Measurements from ENCODE around the gene ARSJ. TPM values are rescaled to one million over a fixed set of nuclear protein-coding genes. Genes with fewer than 3 reads are reported as not detected.

The ARSJ gene
- total RNA-seq, 1 donor from 2014 or later, result 61.7 TPM

DNA sequence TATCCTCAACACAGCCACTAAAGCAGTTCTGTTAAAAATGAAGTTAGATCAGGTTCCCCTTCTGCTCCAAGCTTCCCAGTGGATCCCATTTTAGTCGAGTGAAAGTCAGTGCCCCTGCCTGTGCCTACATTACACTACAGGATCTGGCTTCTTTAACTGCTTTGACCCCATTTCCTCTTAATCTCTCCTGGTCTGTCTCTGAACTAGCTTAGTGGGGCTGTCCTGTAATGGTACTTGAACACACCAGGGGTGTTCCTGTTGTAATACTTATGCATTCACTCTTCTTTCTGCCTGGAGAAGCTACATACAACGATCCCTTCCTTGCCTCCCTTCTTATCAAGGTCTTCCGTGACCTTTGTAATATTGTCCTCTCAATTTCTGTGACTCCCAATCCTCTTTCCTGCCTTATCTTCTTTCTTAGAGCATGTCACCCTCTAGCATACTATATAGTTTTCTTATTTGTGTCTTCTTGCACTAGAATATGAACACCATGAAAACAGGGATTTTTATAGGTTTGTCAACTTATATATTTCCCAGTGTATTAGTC lies 16.7 kb downstream of the ARSJ start:
- peaks cover 87% of the 10 kb centered on the region for H3K4me1 Mint-ChIP-seq (ENCODE audit: unreplicated experiment)
- no peak for DNase-seq (ENCODE audit: extremely low spot score, unreplicated experiment)
- peak overlapping the region; percentile 77 for H3K27ac Mint-ChIP-seq (ENCODE audit: unreplicated experiment)
- peaks cover 3% of the 10 kb centered on the region for H3K9me3 Mint-ChIP-seq (ENCODE audit: unreplicated experiment)
- TF ChIP-seq, protein P1, sequence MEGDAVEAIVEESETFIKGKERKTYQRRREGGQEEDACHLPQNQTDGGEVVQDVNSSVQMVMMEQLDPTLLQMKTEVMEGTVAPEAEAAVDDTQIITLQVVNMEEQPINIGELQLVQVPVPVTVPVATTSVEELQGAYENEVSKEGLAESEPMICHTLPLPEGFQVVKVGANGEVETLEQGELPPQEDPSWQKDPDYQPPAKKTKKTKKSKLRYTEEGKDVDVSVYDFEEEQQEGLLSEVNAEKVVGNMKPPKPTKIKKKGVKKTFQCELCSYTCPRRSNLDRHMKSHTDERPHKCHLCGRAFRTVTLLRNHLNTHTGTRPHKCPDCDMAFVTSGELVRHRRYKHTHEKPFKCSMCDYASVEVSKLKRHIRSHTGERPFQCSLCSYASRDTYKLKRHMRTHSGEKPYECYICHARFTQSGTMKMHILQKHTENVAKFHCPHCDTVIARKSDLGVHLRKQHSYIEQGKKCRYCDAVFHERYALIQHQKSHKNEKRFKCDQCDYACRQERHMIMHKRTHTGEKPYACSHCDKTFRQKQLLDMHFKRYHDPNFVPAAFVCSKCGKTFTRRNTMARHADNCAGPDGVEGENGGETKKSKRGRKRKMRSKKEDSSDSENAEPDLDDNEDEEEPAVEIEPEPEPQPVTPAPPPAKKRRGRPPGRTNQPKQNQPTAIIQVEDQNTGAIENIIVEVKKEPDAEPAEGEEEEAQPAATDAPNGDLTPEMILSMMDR (IDR thresholded peaks at IDR 0.05), result no peak
- H3K27me3 Mint-ChIP-seq (ENCODE audit: unreplicated experiment), result no peaks in the 10 kb centered on the region
- H3K4me3 Mint-ChIP-seq (ENCODE audit: unreplicated experiment), result no peak overlapping the region
- H3K36me3 Mint-ChIP-seq (ENCODE audit: unreplicated experiment), result peaks cover 14% of the 10 kb centered on the region

- Mint-ChIP-seq H3K36me3 (ENCODE audit: unreplicated experiment) (peaks cover 14% of the 10 kb centered on the region), H3K4me3 (ENCODE audit: unreplicated experiment) (no peak overlapping the region), H3K9me3 (ENCODE audit: unreplicated experiment) (peaks cover 3% of the 10 kb centered on the region), H3K27ac (ENCODE audit: unreplicated experiment) (peak overlapping the region; percentile 94), H3K4me1 (ENCODE audit: unreplicated experiment) (peaks cover 90% of the 10 kb centered on the region), H3K27me3 (ENCODE audit: unreplicated experiment) (no peaks in the 10 kb centered on the region)
- no peak for DNase-seq (ENCODE audit: extremely low spot score, unreplicated experiment)
- TF ChIP-seq, protein P1 (IDR thresholded peaks at IDR 0.05), result no peak
Observed at GRCh38 chr4:113962016-113962347, 17.5 kb downstream of the ARSJ start.

DNA sequence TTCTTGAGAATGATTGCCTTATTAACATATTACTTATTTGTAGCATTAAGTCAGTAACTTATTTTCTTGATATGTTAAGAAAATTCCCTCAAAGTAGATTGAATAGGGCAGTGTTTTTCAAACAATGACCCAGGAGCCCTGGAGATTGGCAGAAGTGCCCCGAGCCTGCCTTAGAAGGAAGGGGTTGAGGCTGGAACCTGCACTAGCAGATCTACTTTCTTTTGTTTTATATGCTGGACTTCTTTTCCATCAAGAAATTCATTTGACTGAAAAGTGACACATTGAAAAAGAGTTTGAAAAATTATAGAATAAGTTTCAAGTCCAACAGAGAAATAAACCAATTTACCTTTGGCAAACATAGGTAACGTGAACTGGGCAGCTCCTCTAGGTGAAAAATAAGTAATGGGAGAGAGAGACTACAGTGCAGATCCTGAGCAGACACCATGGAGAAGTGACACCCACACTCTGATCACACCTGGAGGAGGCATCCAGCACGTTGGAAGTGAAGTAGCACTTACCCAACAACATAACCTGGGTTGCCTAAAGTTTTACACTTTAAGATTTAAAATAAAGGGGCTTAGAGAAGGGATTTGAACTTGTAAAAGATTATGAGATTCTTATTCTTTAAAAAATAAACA lies 18.6 kb downstream of the ARSJ start:
- H3K27ac Mint-ChIP-seq (ENCODE audit: unreplicated experiment), result peak overlapping the region; percentile 94
- H3K36me3 Mint-ChIP-seq (ENCODE audit: unreplicated experiment), result peaks cover 16% of the 10 kb centered on the region
- DNase-seq (ENCODE audit: extremely low spot score, unreplicated experiment), result no peak
- peaks cover 93% of the 10 kb centered on the region for H3K4me1 Mint-ChIP-seq (ENCODE audit: unreplicated experiment)
- H3K9me3 Mint-ChIP-seq (ENCODE audit: unreplicated experiment), result no peaks in the 10 kb centered on the region
- no peak overlapping the region for H3K4me3 Mint-ChIP-seq (ENCODE audit: unreplicated experiment)
- TF ChIP-seq, protein P1 (IDR thresholded peaks at IDR 0.05), result no peak
- H3K27me3 Mint-ChIP-seq (ENCODE audit: unreplicated experiment), result no peaks in the 10 kb centered on the region

DNA sequence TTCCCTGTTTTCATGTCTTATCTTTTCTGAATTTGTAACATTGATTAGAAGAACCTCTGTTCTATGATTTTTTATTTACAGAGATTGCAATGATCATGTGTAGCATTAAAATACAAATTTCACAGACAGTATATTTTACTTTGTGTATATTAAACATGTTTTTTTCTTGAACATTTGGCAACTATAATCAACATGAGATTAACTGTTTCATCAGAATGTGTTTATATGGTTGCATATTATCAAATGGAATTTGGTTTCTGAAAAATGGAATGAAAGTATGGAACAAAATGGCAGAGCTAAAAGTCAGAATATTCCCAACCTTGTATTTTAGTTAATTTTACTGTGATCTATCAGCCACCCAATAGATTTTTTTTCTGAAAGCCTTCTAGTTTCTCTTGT lies 19.9 kb downstream of the ARSJ start:
- TF ChIP-seq, protein P1 (IDR thresholded peaks at IDR 0.05), result no peak
- no peak for DNase-seq (ENCODE audit: extremely low spot score, unreplicated experiment)
- peak overlapping the region; percentile 94 for H3K27ac Mint-ChIP-seq (ENCODE audit: unreplicated experiment)
- H3K27me3 Mint-ChIP-seq (ENCODE audit: unreplicated experiment), result no peaks in the 10 kb centered on the region
- no peaks in the 10 kb centered on the region for H3K9me3 Mint-ChIP-seq (ENCODE audit: unreplicated experiment)
- peak overlapping the region; percentile 61 for H3K4me3 Mint-ChIP-seq (ENCODE audit: unreplicated experiment)
- peaks cover 99% of the 10 kb centered on the region for H3K4me1 Mint-ChIP-seq (ENCODE audit: unreplicated experiment)
- H3K36me3 Mint-ChIP-seq (ENCODE audit: unreplicated experiment), result peaks cover 20% of the 10 kb centered on the region

GRCh38 chr4:113958766-113959538 lies 20.5 kb downstream of the ARSJ start:
- peak overlapping the region; percentile 61 for H3K4me3 Mint-ChIP-seq (ENCODE audit: unreplicated experiment)
- H3K36me3 Mint-ChIP-seq (ENCODE audit: unreplicated experiment), result peaks cover 20% of the 10 kb centered on the region
- TF ChIP-seq, protein P1 (IDR thresholded peaks at IDR 0.05), result no peak
- no peak for DNase-seq (ENCODE audit: extremely low spot score, unreplicated experiment)
- no peaks in the 10 kb centered on the region for H3K27me3 Mint-ChIP-seq (ENCODE audit: unreplicated experiment)
- peaks cover 98% of the 10 kb centered on the region for H3K4me1 Mint-ChIP-seq (ENCODE audit: unreplicated experiment)
- H3K9me3 Mint-ChIP-seq (ENCODE audit: unreplicated experiment), result no peaks in the 10 kb centered on the region
- peak overlapping the region; percentile 94 for H3K27ac Mint-ChIP-seq (ENCODE audit: unreplicated experiment)
